ENCODE results near the gene EPHB4. TPM values are rescaled to one million over a fixed set of nuclear protein-coding genes. Genes with fewer than 3 reads are reported as not detected.
"Not testable (repeated sequence)": the region's sequence is repeated elsewhere in the genome, so short reads cannot be mapped to it uniquely, and the experiment has no call there.

EPHB4 gene
- total RNA-seq, 2 experiments from 2014 or later, result 0.60 TPM

- no peak for DNase-seq
- no peak overlapping the region for H3K4me3 Mint-ChIP-seq
- CTCF ChIA-PET, result no interaction called here
Measured at GRCh38 chr7:100785878-100786277, 41.4 kb downstream of the EPHB4 start.

GRCh38 chr7:100783804-100784203 is 43.5 kb downstream of the EPHB4 start:
- ChIA-PET CTCF (interaction anchor here (0.8 kb wide), 1 partner anchor 19 kb away, joined by 3 read pairs; no protein-coding TSS in a partner anchor), POLR2A (no interaction called here)
- H3K36me3 Mint-ChIP-seq (ENCODE audit: low read depth), result no peaks in the 10 kb centered on the region
- H3K27me3 Mint-ChIP-seq, result peaks cover 9% of the 10 kb centered on the region
- H3K27ac Mint-ChIP-seq, result no peak overlapping the region
- H3K9me3 Mint-ChIP-seq, result peaks cover 2% of the 10 kb centered on the region
- no peak overlapping the region for H3K4me3 Mint-ChIP-seq
- no peaks in the 10 kb centered on the region for H3K4me1 Mint-ChIP-seq
- DNase-seq, result no peak

More at GRCh38 chr7:100785878-100786277, 41.4 kb downstream of the EPHB4 start:
- H3K27ac Mint-ChIP-seq, result no peak overlapping the region
- POLR2A ChIA-PET, result no interaction called here
- H3K9me3 Mint-ChIP-seq, result peaks cover 2% of the 10 kb centered on the region
- H3K36me3 Mint-ChIP-seq (ENCODE audit: low read depth), result no peaks in the 10 kb centered on the region
- H3K4me1 Mint-ChIP-seq, result no peaks in the 10 kb centered on the region
- H3K27me3 Mint-ChIP-seq, result peaks cover 9% of the 10 kb centered on the region

DNA sequence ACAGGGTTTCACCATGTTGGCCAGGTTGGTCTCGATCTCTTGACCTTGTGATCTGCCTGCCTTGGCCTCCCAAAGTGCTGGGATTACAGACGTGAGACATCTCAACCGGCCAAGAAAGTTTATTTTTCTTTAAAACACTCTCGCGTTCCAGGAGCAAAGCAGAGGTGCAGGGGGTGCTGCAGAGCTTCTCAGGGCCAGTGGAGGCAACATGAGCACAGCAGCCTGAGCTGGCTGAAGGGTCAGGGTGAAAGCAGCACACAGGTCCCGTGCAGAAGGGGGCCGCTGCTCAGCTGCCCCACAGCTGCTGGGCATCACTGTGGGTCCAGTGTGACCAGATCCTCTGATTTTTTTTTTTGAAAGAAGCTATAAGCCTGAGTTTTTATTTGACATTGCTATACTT is 46.1 kb downstream of the EPHB4 start:
- CTCF ChIA-PET, result interaction anchor here (0.8 kb wide), 1 partner anchor 76 kb away, joined by 3 read pairs; the partner anchor contains the start of gene POP7

DNA sequence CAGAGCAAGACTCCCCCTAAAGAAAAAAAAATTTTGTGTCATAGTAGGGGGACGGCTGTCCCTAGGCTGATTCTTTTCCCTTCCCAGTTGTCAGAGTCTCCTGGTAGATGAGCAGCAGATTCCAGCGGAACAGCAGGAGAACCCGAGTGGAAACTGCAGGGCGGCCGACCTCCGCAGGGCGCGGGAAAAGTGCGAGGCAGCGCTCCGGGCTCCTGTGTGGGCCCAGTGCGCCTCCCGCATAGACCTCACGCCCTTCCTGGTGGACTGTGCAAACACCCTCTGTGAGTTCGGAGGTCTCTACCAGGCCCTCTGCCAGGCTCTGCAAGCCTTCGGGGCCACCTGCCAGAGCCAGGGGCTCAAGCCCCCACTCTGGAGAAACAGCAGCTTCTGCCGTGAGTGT is 48.0 kb downstream of the EPHB4 start:
- no peaks in the 10 kb centered on the region for H3K36me3 Mint-ChIP-seq (ENCODE audit: low read depth)
- no peaks in the 10 kb centered on the region for H3K4me1 Mint-ChIP-seq
- DNase-seq, result no peak
- H3K27me3 Mint-ChIP-seq, result peaks cover 3% of the 10 kb centered on the region
- H3K9me3 Mint-ChIP-seq, result no peaks in the 10 kb centered on the region
- no peak overlapping the region for H3K4me3 Mint-ChIP-seq
- ChIA-PET POLR2A (no interaction called here), CTCF (no interaction called here)
- H3K27ac Mint-ChIP-seq, result no peak overlapping the region

More for the DNA sequence above, 46.1 kb downstream of the EPHB4 start:
- Mint-ChIP-seq H3K36me3 (ENCODE audit: low read depth) (no peaks in the 10 kb centered on the region), H3K9me3 (peaks cover 2% of the 10 kb centered on the region), H3K27ac (no peak overlapping the region), H3K27me3 (peaks cover 8% of the 10 kb centered on the region), H3K4me3 (no peak overlapping the region), H3K4me1 (no peaks in the 10 kb centered on the region)
- POLR2A ChIA-PET, result no interaction called here
- no peak for DNase-seq

DNA sequence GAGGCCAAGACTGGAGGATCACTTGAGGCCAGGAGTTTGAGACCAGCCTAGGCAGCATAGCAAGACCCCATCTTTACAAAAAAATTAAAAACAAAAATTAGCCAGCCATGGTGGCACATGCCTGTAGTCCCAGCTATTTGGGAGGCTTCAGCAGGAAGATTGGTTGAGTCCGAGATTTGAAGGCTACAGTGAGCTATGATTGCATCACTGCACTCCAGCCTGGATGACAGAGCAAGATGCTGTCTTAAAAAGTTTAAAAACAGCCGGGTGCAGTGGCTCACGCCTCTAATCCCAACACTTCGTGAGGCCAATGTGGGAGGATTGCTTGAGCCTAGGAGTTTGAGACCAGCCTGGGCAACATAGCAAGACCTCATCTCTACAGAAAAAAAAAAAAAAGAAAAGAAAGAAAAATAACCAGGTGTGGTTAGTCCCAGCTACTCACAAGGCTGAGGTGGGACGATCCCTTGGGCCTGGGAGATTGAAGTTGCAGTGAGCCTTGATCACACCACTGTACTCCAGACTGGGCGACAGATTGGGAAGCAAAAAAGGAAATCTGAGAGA is 49.2 kb downstream of the EPHB4 start:
- no peaks in the 10 kb centered on the region for H3K9me3 Mint-ChIP-seq
- no peaks in the 10 kb centered on the region for H3K4me1 Mint-ChIP-seq
- no peaks in the 10 kb centered on the region for H3K36me3 Mint-ChIP-seq (ENCODE audit: low read depth)
- peaks cover 3% of the 10 kb centered on the region for H3K27me3 Mint-ChIP-seq
- POLR2A ChIA-PET, result no interaction called here
- CTCF ChIA-PET, result no interaction called here
- no peak overlapping the region for H3K4me3 Mint-ChIP-seq
- H3K27ac Mint-ChIP-seq, result no peak overlapping the region
- no peak for DNase-seq

GRCh38 chr7:100773491-100773890 is 53.8 kb downstream of the EPHB4 start:
- Mint-ChIP-seq H3K36me3 (ENCODE audit: low read depth) (no peaks in the 10 kb centered on the region), H3K4me1 (no peaks in the 10 kb centered on the region), H3K9me3 (no peaks in the 10 kb centered on the region), H3K27me3 (peaks cover 3% of the 10 kb centered on the region), H3K4me3 (no peak overlapping the region), H3K27ac (no peak overlapping the region)
- DNase-seq, result no peak
- POLR2A ChIA-PET, result no interaction called here
- CTCF ChIA-PET, result no interaction called here

GRCh38 chr7:100768784-100769183 is 58.5 kb downstream of the EPHB4 start:
- Mint-ChIP-seq H3K27me3 (peaks cover 4% of the 10 kb centered on the region), H3K27ac (no peak overlapping the region), H3K4me3 (no peak overlapping the region), H3K4me1 (no peaks in the 10 kb centered on the region), H3K36me3 (ENCODE audit: low read depth) (no peaks in the 10 kb centered on the region), H3K9me3 (no peaks in the 10 kb centered on the region)
- CTCF ChIA-PET, result no interaction called here
- POLR2A ChIA-PET, result no interaction called here
- DNase-seq, result no peak

DNA sequence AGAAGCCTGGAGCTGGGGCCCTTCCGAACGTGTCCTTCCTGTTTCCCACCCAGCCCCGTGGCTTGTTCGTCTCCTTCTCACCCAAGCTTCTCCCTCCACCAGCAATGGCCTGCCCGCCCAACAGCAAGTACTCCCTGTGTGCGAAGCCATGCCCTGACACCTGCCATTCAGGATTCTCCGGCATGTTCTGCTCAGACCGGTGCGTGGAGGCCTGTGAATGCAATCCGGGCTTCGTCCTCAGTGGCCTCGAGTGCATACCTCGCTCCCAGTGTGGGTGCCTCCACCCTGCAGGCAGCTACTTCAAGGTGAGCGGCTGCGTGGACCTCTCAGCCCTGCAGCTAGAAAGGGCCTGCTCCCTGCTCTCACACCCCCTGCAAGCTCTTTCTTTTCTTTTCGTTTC is 62.1 kb downstream of the EPHB4 start:
- Mint-ChIP-seq H3K9me3 (no peaks in the 10 kb centered on the region), H3K27ac (no peak overlapping the region), H3K27me3 (peaks cover 4% of the 10 kb centered on the region), H3K4me3 (no peak overlapping the region), H3K36me3 (ENCODE audit: low read depth) (no peaks in the 10 kb centered on the region), H3K4me1 (no peaks in the 10 kb centered on the region)
- ChIA-PET CTCF (no interaction called here), POLR2A (no interaction called here)
- DNase-seq, result no peak

- Mint-ChIP-seq H3K36me3 (ENCODE audit: low read depth) (no peaks in the 10 kb centered on the region), H3K27ac (no peak overlapping the region), H3K4me3 (no peak overlapping the region), H3K9me3 (no peaks in the 10 kb centered on the region), H3K27me3 (peaks cover 4% of the 10 kb centered on the region), H3K4me1 (no peaks in the 10 kb centered on the region)
- CTCF ChIA-PET, result no interaction called here
- no peak for DNase-seq
- POLR2A ChIA-PET, result no interaction called here
Measured at GRCh38 chr7:100764841-100765240, 62.5 kb downstream of the EPHB4 start.

DNA sequence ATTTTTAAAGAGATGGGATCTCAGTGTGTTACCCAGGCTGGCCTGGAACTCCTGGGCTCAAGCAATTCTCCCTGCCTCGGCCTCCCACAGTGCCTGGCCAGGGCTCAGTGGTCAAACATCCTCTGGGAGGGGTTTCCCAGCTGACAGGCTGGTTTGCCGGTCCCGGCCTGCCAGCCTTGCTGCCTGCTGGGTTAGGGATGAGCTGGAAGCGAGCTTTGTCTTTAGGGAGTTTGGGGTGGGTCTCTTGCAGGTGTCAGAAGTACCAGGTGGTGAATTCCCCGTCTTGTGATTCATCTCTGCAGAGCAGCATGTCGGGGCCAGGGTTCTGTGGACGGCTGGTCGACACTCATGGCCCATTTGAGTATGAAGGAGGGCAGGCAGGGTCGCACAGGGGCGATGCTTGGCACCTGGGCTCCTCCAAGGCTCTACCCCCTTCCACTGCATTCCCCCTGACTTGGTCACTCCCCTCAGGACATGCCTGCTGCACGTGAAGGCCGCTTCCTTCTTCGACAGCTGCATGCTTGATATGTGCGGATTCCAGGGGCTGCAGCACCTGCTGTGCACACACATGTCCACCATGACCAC is 63.7 kb downstream of the EPHB4 start:
- Mint-ChIP-seq H3K4me1 (no peaks in the 10 kb centered on the region), H3K36me3 (ENCODE audit: low read depth) (no peaks in the 10 kb centered on the region), H3K27ac (no peak overlapping the region), H3K9me3 (no peaks in the 10 kb centered on the region), H3K27me3 (peaks cover 2% of the 10 kb centered on the region), H3K4me3 (no peak overlapping the region)
- ChIA-PET CTCF (no interaction called here), POLR2A (no interaction called here)
- DNase-seq, result no peak

DNA sequence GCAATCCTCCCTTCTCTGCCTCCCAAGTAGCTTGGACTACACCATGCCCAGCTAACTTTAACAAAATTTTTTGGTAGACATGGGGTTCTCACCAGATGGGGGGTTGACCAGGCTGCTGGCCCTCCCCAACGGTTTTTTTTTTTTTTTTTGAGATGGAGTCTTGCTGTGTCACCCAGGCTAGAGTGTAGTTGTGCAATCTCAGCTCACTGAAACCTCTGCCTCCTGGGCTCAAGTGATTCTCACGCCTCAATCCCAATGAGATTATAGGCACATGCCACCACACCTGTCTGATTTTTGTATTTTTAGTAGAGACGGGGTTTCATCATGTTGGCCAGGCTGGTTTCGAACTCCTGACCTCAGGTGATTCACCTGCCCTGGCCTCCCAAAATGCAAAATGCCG is 64.5 kb downstream of the EPHB4 start:
- H3K9me3 Mint-ChIP-seq; POLR2A ChIA-PET; H3K4me3 Mint-ChIP-seq; H3K27me3 Mint-ChIP-seq; H3K27ac Mint-ChIP-seq; DNase-seq; H3K4me1 Mint-ChIP-seq; H3K36me3 Mint-ChIP-seq (ENCODE audit: low read depth): not testable (repeated sequence)
- CTCF ChIA-PET, result interaction anchor here (0.6 kb wide), 1 partner anchor 1159 kb away, joined by 3 read pairs; no protein-coding TSS in a partner anchor

- no peaks in the 10 kb centered on the region for H3K9me3 Mint-ChIP-seq
- no peaks in the 10 kb centered on the region for H3K4me1 Mint-ChIP-seq
- H3K27me3 Mint-ChIP-seq, result no peaks in the 10 kb centered on the region
- POLR2A ChIA-PET, result no interaction called here
- DNase-seq, result no peak
- CTCF ChIA-PET, result no interaction called here
- H3K4me3 Mint-ChIP-seq, result no peak overlapping the region
- H3K36me3 Mint-ChIP-seq (ENCODE audit: low read depth), result no peaks in the 10 kb centered on the region
- H3K27ac Mint-ChIP-seq, result no peak overlapping the region
Measured at GRCh38 chr7:100759357-100760171, 67.8 kb downstream of the EPHB4 start.

DNA sequence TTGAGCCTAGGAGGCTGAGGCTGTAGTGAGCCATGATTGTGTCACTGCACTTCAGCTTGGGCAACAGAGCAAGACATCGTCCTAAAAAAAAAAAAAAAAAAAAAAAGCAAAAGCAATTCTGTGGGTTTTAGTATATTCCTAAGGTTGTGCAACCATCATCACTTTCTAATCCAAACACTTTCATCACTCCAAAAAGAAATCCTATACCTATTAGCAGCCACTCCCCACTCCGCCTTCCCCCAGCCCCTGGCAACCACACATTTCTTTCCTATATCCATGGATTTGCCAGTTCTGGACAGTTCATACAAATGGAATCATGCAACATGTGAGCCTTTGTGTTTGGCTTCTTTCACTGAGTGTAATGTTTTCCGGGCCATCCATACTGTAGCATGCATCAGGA is 73.6 kb downstream of the EPHB4 start:
- H3K9me3 Mint-ChIP-seq, result no peaks in the 10 kb centered on the region
- ChIA-PET POLR2A (no interaction called here), CTCF (no interaction called here)

GRCh38 chr7:100752994-100753393 is 74.3 kb downstream of the EPHB4 start:
- no peak overlapping the region for H3K27ac Mint-ChIP-seq
- no peak overlapping the region for H3K4me3 Mint-ChIP-seq
- CTCF ChIA-PET, result no interaction called here
- H3K4me1 Mint-ChIP-seq, result no peaks in the 10 kb centered on the region
- POLR2A ChIA-PET, result no interaction called here
- peaks cover 16% of the 10 kb centered on the region for H3K27me3 Mint-ChIP-seq
- no peaks in the 10 kb centered on the region for H3K36me3 Mint-ChIP-seq (ENCODE audit: low read depth)
- DNase-seq, result no peak
- H3K9me3 Mint-ChIP-seq, result no peaks in the 10 kb centered on the region

More for the DNA sequence above, 73.6 kb downstream of the EPHB4 start:
- Mint-ChIP-seq H3K36me3 (ENCODE audit: low read depth) (no peaks in the 10 kb centered on the region), H3K27me3 (peaks cover 16% of the 10 kb centered on the region), H3K4me3 (no peak overlapping the region), H3K4me1 (no peaks in the 10 kb centered on the region), H3K27ac (no peak overlapping the region)
- no peak for DNase-seq
